GM13977 (cell line): ENCODE measurements around the gene COX5B.
"Not testable (repeated sequence)": the region's sequence is repeated elsewhere in the genome, so short reads cannot be mapped to it uniquely, and the experiment has no call there.

Experiments
- DNase-seq: peaks from one replicate; pipeline ENCODE4 v3.0.0; 2012; ENCODE audit warnings: low spot score
- in situ Hi-C: fragments of 300-500 bp; cut with MboI; formaldehyde crosslinking; loops from one replicate; pipeline ENCODE4 v1.12.0; 2022; ENCODE audit warnings: low sequenced_read_pairs, low pct_unique_long_range_greater_than_20kb, mixed read lengths, inconsistent platforms; ENCODE audit not compliant: unreplicated experiment
- TF ChIP-seq, protein P1 (sequence below): IDR thresholded peaks from 2 replicates; pipeline ENCODE4 v1.5.1; 2012; ENCODE audit warnings: mild to moderate bottlenecking, control low read depth; ENCODE audit not compliant: insufficient read depth; ENCODE audit errors: extremely low read depth, missing control alignments

The COX5B gene, protein sequence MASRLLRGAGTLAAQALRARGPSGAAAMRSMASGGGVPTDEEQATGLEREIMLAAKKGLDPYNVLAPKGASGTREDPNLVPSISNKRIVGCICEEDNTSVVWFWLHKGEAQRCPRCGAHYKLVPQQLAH

DNA sequence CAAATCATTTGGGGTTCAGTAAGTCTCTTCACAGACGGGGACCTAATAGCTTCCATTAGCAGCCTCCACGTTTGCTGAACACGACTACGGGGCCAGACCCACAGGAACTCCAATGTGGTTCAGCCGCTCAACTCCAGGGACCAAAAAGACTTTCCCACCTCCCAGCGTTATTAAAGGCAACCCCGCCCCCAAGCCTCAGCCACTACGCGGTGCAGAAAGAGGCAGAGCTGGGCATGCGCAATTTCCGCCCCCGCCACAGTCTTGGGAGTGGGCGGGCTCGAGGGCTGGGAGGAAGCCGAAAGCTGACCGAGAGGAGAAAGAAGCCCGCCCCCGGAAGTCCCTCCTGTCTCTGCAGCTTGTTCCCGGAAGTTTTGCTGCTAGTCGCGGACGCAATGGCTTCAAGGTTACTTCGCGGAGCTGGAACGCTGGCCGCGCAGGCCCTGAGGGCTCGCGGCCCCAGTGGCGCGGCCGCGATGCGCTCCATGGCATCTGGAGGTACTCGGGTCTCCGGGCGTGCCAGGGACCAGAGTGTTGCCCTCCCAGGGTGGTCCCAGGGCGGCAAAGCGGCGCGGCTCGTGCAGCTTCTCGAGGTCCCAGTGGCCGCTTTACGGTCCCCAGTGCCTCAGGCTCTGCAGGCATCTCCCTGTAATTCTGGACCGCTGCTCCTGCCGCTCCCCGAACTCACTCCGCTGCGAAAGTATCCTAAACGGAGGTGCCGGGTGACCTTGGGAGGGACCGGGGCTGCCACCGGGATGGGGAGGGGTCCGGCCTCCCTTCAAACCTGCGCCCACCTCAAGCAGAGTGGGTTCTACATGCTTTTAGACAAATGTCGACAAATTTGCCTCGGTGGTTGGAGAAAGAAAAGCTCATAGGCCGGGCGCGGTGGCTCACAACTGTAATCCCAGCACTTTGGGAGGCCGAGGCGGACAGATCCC lies at the start of gene COX5B:
TSS of gene COX5B (plus strand) at position 368 of the 935 bp plus-strand sequence. CDS start at position 393, 25 bp downstream.
- DNase-seq: peak; percentile 99
- in situ Hi-C loops: no loop called here
- TF ChIP-seq, protein P1, sequence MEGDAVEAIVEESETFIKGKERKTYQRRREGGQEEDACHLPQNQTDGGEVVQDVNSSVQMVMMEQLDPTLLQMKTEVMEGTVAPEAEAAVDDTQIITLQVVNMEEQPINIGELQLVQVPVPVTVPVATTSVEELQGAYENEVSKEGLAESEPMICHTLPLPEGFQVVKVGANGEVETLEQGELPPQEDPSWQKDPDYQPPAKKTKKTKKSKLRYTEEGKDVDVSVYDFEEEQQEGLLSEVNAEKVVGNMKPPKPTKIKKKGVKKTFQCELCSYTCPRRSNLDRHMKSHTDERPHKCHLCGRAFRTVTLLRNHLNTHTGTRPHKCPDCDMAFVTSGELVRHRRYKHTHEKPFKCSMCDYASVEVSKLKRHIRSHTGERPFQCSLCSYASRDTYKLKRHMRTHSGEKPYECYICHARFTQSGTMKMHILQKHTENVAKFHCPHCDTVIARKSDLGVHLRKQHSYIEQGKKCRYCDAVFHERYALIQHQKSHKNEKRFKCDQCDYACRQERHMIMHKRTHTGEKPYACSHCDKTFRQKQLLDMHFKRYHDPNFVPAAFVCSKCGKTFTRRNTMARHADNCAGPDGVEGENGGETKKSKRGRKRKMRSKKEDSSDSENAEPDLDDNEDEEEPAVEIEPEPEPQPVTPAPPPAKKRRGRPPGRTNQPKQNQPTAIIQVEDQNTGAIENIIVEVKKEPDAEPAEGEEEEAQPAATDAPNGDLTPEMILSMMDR: no peak

DNA sequence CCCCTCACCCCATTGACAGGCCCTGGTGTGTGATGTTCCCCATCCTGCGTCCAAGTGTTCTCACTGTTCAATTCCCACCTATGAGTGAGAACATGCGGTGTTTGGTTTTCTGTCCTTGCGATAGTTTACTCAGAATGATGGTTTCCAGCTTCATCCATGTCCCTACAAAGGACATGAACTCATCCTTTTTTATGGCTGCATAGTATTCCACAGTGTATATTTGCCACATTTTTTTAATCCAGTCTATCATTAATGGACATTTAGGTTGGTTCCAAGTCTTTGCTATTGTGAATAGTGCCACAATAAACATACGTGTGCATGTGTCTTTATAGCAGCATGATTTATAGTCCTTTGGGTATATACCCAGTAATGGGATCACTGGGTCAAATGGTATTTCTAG lies 49.7 kb upstream of the COX5B start:
- in situ Hi-C loops, DNase-seq: not testable (repeated sequence)

DNA sequence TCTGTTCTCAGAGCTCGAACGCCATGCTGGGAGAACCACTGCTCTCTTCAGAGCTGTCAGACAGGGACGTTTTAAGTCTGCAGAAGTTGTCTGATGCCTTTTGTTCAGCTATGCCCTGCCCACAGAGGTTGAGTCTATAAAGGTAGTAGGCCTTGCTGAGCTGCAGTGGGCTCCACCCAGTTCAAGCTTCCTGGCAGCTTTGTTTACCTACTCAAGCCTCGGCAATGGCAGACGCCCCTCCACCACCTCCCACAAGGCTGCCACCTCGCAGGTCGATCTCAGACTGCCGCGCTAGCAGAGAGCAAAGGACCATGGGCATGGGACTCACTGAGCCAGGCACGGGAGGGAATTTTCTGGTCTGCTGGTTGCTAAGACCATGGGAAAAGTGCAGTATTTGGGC lies 44.3 kb upstream of the COX5B start:
- in situ Hi-C loops: not testable (repeated sequence)

GRCh38 chr2:97605109-97605508 lies 40.8 kb upstream of the COX5B start:
- DNase-seq, in situ Hi-C loops: not testable (repeated sequence)

More for the DNA sequence above, 44.3 kb upstream of the COX5B start:
- not testable (repeated sequence) for DNase-seq

DNA sequence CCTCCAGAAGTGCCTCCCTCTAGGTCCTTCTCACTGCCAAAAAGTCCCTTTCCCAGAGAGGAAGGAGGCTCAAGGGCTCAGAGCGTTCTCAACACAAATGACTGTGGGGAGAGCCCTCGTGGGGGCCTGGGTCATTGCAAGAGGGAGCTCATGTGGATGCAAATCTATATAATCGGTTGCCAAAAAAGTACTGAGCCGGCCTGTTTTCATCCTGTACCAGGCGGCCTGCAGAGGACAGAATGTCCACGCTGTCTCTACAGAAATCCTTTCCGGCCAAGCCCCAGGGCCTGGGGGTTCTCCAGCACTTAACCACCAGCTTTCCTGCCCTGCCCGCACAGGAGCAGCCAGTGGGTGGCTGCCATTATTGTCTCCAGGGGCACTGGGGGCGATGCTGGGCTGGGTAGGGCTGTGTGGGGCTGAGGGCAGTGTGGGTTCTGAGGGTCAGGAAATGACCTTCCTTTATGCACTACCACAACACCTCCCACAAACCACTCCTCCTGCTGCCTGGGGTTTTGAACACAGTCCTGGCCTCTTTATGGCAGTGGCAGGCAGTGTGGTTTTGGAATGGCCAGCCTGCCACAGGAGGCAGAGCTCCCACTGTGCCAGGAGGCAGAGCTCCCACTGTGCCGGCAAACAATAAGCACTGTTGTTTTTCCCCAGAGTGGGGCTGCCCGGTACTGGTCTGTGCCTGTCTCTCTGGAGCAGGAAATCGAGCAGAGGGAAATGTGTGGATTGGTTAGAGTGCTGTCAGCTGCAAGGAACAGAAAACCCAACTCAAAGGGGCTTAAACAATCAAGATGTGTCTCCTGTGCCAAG lies 40.1 kb upstream of the COX5B start:
- in situ Hi-C loops, DNase-seq: not testable (repeated sequence)

DNA sequence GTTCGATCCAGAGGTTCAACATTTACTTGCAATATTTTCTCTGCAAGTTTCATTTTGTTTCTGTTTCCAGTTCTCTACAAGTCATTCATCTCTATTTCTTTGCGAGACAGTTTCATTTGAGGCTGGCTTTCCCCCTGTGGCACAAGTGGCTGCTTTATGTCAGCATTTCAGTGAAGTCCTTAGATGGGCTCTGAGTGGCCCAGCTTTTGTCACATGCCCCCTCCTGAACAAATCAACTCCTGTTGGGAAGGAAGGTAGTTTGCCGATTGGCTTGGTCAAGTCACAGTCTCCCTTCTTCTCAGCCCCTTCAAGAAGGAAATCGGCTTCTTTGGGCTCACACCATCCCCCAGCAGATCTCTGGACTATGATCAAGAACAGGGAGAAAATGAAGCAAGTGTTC lies 37.1 kb upstream of the COX5B start:
- DNase-seq, in situ Hi-C loops: not testable (repeated sequence)

DNA sequence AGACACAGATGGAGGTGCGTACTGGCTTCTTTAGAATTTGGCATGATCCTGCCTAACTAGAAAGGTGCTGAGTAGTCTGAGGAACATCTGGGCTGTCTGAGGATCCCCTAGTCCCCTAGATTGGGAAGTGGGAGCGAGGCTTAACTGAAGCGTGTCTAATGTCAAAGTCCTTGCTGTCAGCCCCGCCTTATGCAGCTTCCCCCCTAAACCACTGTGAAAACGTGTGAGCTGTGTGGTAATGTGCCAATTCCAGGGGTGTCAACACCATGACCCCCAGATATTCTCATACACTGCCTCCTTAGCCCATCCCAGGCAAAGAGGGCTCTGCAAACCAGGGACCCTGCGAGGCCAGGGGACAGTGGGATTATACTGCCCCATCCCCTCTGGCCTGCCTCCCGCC lies 34.0 kb upstream of the COX5B start:
- DNase-seq, in situ Hi-C loops: not testable (repeated sequence)

DNA sequence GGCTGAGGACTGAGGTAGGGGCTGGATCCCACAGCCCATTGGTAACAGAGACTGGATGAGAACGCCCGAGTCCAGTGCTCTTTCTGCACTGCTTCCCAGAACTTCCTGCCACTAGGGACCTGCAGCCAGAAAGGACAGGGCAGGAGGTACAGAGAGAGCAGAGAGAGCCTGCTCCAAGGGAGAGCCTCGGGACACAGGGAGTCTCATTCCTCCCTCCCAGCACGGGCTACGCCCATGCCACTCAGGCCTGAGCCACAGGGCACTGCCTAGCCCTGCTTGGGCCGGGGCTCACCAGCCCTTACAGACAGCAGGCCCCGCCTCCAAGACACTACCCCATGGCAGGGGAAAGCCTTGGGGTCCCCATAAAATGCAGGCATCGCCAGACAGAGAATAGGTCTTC lies 30.1 kb upstream of the COX5B start:
- in situ Hi-C loops: not testable (repeated sequence)

GRCh38 chr2:97617911-97618310 lies 28.0 kb upstream of the COX5B start:
- in situ Hi-C loops: no loop called here
- TF ChIP-seq, protein P1: no peak
- no peak for DNase-seq

More for the DNA sequence above, 30.1 kb upstream of the COX5B start:
- not testable (repeated sequence) for DNase-seq

GRCh38 chr2:97618939-97619827 lies 26.7 kb upstream of the COX5B start:
- in situ Hi-C loops, DNase-seq: not testable (repeated sequence)

DNA sequence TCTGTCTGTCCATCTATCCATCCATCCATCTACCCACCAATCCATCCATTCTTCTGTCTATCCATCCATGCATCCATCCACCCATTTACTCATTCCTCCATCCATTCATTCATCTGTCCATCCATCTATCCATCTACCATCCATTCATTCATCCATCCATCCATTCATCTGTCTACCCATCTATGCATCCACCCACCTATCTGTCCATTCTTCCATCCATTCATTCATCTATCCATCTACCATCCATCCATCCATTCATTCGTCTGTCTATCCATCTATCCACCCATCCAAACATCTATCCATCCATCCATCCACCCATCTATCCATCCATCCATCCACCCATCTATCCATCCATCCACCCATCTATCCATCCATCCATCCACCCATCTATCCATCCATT lies 25.4 kb upstream of the COX5B start:
- DNase-seq, in situ Hi-C loops: not testable (repeated sequence)

- in situ Hi-C loops: not testable (repeated sequence)
Measured at GRCh38 chr2:97622976-97623375, 22.9 kb upstream of the COX5B start.

GRCh38 chr2:97625354-97626048 lies 20.4 kb upstream of the COX5B start:
- DNase-seq, in situ Hi-C loops: not testable (repeated sequence)

More at GRCh38 chr2:97622976-97623375, 22.9 kb upstream of the COX5B start:
- not testable (repeated sequence) for DNase-seq

DNA sequence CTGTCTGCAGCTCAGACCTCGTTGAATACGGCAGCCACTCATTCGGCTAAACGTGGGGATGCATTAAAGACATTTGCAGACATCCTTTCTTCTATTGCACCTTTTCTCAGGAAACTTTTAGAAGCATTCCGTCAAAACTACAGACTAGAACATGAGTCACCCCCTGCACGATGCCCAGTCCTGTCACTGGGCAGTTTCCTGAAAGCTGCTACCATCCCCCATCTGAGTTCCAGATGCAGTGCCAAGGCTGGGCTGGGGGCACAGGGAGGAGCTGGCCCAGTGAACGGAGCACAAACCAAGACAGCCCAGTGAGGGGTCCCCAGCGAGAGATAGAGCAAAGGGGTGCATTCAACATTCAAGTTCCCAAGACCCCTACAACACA lies 19.8 kb upstream of the COX5B start:
- DNase-seq, in situ Hi-C loops: not testable (repeated sequence)
